Measurements from ENCODE around the gene NCK2.

Gene NCK2

GRCh38 chr2:105760191-105760590 lies 15.5 kb downstream of the NCK2 start:
- H3K4me1 ChIP-seq (ENCODE audit: control insufficient read depth, insufficient read depth, low read length): peaks cover 6% of the 10 kb centered on the region
- no peaks in the 10 kb centered on the region for H3K9me3 ChIP-seq (replicated peaks; ENCODE audit: low read length)
- H3K4me2 ChIP-seq (ENCODE audit: low read length): no peak overlapping the region
- no peak overlapping the region for H3K4me3 ChIP-seq (ENCODE audit: low read length)
- H3K9ac ChIP-seq (ENCODE audit: low read depth, low read length): no peak overlapping the region
- no peaks in the 10 kb centered on the region for H3K36me3 ChIP-seq (ENCODE audit: insufficient read depth, low read length)
- no peaks in the 10 kb centered on the region for H3K27me3 ChIP-seq (ENCODE audit: control insufficient read depth, insufficient read depth, low read length)

- H3K9me3 ChIP-seq (replicated peaks; ENCODE audit: low read length): no peaks in the 10 kb centered on the region
- H3K27me3 ChIP-seq (ENCODE audit: control insufficient read depth, insufficient read depth, low read length): no peaks in the 10 kb centered on the region
- H3K4me1 ChIP-seq (ENCODE audit: control insufficient read depth, insufficient read depth, low read length): peaks cover 6% of the 10 kb centered on the region
- H3K9ac ChIP-seq (ENCODE audit: low read depth, low read length): no peak overlapping the region
- H3K36me3 ChIP-seq (ENCODE audit: insufficient read depth, low read length): peaks cover under 1% of the 10 kb centered on the region
- no peak overlapping the region for H3K4me3 ChIP-seq (ENCODE audit: low read length)
- no peak overlapping the region for H3K4me2 ChIP-seq (ENCODE audit: low read length)
These were observed 16.1 kb downstream of the NCK2 start for GRCh38 chr2:105760639-105761337.

- H3K4me1 ChIP-seq (ENCODE audit: control insufficient read depth, insufficient read depth, low read length): peaks cover 6% of the 10 kb centered on the region
- no peak overlapping the region for H3K9ac ChIP-seq (ENCODE audit: low read depth, low read length)
- no peaks in the 10 kb centered on the region for H3K9me3 ChIP-seq (replicated peaks; ENCODE audit: low read length)
- H3K4me2 ChIP-seq (ENCODE audit: low read length): peak overlapping the region; percentile 45
- H3K36me3 ChIP-seq (ENCODE audit: insufficient read depth, low read length): peaks cover 6% of the 10 kb centered on the region
- no peaks in the 10 kb centered on the region for H3K27me3 ChIP-seq (ENCODE audit: control insufficient read depth, insufficient read depth, low read length)
- no peak overlapping the region for H3K4me3 ChIP-seq (ENCODE audit: low read length)
These were observed 17.3 kb downstream of the NCK2 start for GRCh38 chr2:105761931-105762515.

GRCh38 chr2:105763076-105763475 lies 18.4 kb downstream of the NCK2 start:
- H3K36me3 ChIP-seq (ENCODE audit: insufficient read depth, low read length): peaks cover 6% of the 10 kb centered on the region
- H3K4me3 ChIP-seq (ENCODE audit: low read length): no peak overlapping the region
- H3K27me3 ChIP-seq (ENCODE audit: control insufficient read depth, insufficient read depth, low read length): no peaks in the 10 kb centered on the region
- H3K4me1 ChIP-seq (ENCODE audit: control insufficient read depth, insufficient read depth, low read length): peaks cover 6% of the 10 kb centered on the region
- no peaks in the 10 kb centered on the region for H3K9me3 ChIP-seq (replicated peaks; ENCODE audit: low read length)
- H3K9ac ChIP-seq (ENCODE audit: low read depth, low read length): no peak overlapping the region
- no peak overlapping the region for H3K4me2 ChIP-seq (ENCODE audit: low read length)

GRCh38 chr2:105764059-105764458 lies 19.3 kb downstream of the NCK2 start:
- Histone ChIP-seq H3K4me1 (ENCODE audit: control insufficient read depth, insufficient read depth, low read length) (peaks cover 9% of the 10 kb centered on the region), H3K9ac (ENCODE audit: low read depth, low read length) (no peak overlapping the region), H3K36me3 (ENCODE audit: insufficient read depth, low read length) (peaks cover 6% of the 10 kb centered on the region), H3K27me3 (ENCODE audit: control insufficient read depth, insufficient read depth, low read length) (no peaks in the 10 kb centered on the region), H3K4me3 (ENCODE audit: low read length) (no peak overlapping the region), H3K9me3 (replicated peaks; ENCODE audit: low read length) (no peaks in the 10 kb centered on the region), H3K4me2 (ENCODE audit: low read length) (no peak overlapping the region)

GRCh38 chr2:105765415-105766299 lies 20.9 kb downstream of the NCK2 start:
- Histone ChIP-seq H3K27me3 (ENCODE audit: control insufficient read depth, insufficient read depth, low read length) (no peaks in the 10 kb centered on the region), H3K9me3 (replicated peaks; ENCODE audit: low read length) (no peaks in the 10 kb centered on the region), H3K9ac (ENCODE audit: low read depth, low read length) (no peak overlapping the region), H3K4me2 (ENCODE audit: low read length) (no peak overlapping the region), H3K4me3 (ENCODE audit: low read length) (no peak overlapping the region), H3K4me1 (ENCODE audit: control insufficient read depth, insufficient read depth, low read length) (peaks cover 19% of the 10 kb centered on the region), H3K36me3 (ENCODE audit: insufficient read depth, low read length) (peaks cover 6% of the 10 kb centered on the region)

GRCh38 chr2:105766300-105766866 lies 21.7 kb downstream of the NCK2 start:
- no peak overlapping the region for H3K4me3 ChIP-seq (ENCODE audit: low read length)
- no peak overlapping the region for H3K9ac ChIP-seq (ENCODE audit: low read depth, low read length)
- H3K9me3 ChIP-seq (replicated peaks; ENCODE audit: low read length): no peaks in the 10 kb centered on the region
- peaks cover 20% of the 10 kb centered on the region for H3K4me1 ChIP-seq (ENCODE audit: control insufficient read depth, insufficient read depth, low read length)
- no peak overlapping the region for H3K4me2 ChIP-seq (ENCODE audit: low read length)
- H3K27me3 ChIP-seq (ENCODE audit: control insufficient read depth, insufficient read depth, low read length): no peaks in the 10 kb centered on the region
- H3K36me3 ChIP-seq (ENCODE audit: insufficient read depth, low read length): peaks cover 6% of the 10 kb centered on the region

- no peak overlapping the region for H3K4me3 ChIP-seq (ENCODE audit: low read length)
- no peak overlapping the region for H3K4me2 ChIP-seq (ENCODE audit: low read length)
- no peak overlapping the region for H3K9ac ChIP-seq (ENCODE audit: low read depth, low read length)
- peaks cover 6% of the 10 kb centered on the region for H3K36me3 ChIP-seq (ENCODE audit: insufficient read depth, low read length)
- H3K9me3 ChIP-seq (replicated peaks; ENCODE audit: low read length): no peaks in the 10 kb centered on the region
- H3K27me3 ChIP-seq (ENCODE audit: control insufficient read depth, insufficient read depth, low read length): no peaks in the 10 kb centered on the region
- peaks cover 27% of the 10 kb centered on the region for H3K4me1 ChIP-seq (ENCODE audit: control insufficient read depth, insufficient read depth, low read length)
These were observed 23.5 kb downstream of the NCK2 start for GRCh38 chr2:105768176-105768575.

GRCh38 chr2:105768961-105769452 lies 24.3 kb downstream of the NCK2 start:
- Histone ChIP-seq H3K9me3 (replicated peaks; ENCODE audit: low read length) (no peaks in the 10 kb centered on the region), H3K4me1 (ENCODE audit: control insufficient read depth, insufficient read depth, low read length) (peaks cover 27% of the 10 kb centered on the region), H3K4me2 (ENCODE audit: low read length) (peak overlapping the region; percentile 58), H3K36me3 (ENCODE audit: insufficient read depth, low read length) (peaks cover 6% of the 10 kb centered on the region), H3K9ac (ENCODE audit: low read depth, low read length) (no peak overlapping the region), H3K27me3 (ENCODE audit: control insufficient read depth, insufficient read depth, low read length) (no peaks in the 10 kb centered on the region), H3K4me3 (ENCODE audit: low read length) (no peak overlapping the region)

GRCh38 chr2:105769504-105769903 lies 24.8 kb downstream of the NCK2 start:
- H3K9ac ChIP-seq (ENCODE audit: low read depth, low read length): no peak overlapping the region
- peak overlapping the region; percentile 25 for H3K4me3 ChIP-seq (ENCODE audit: low read length)
- no peaks in the 10 kb centered on the region for H3K27me3 ChIP-seq (ENCODE audit: control insufficient read depth, insufficient read depth, low read length)
- H3K4me2 ChIP-seq (ENCODE audit: low read length): peak overlapping the region; percentile 58
- peaks cover 27% of the 10 kb centered on the region for H3K4me1 ChIP-seq (ENCODE audit: control insufficient read depth, insufficient read depth, low read length)
- H3K36me3 ChIP-seq (ENCODE audit: insufficient read depth, low read length): peaks cover 6% of the 10 kb centered on the region
- no peaks in the 10 kb centered on the region for H3K9me3 ChIP-seq (replicated peaks; ENCODE audit: low read length)

GRCh38 chr2:105770149-105770548 lies 25.4 kb downstream of the NCK2 start:
- Histone ChIP-seq H3K4me3 (ENCODE audit: low read length) (no peak overlapping the region), H3K4me2 (ENCODE audit: low read length) (no peak overlapping the region), H3K9me3 (replicated peaks; ENCODE audit: low read length) (no peaks in the 10 kb centered on the region), H3K4me1 (ENCODE audit: control insufficient read depth, insufficient read depth, low read length) (peaks cover 27% of the 10 kb centered on the region), H3K36me3 (ENCODE audit: insufficient read depth, low read length) (peaks cover 6% of the 10 kb centered on the region), H3K27me3 (ENCODE audit: control insufficient read depth, insufficient read depth, low read length) (no peaks in the 10 kb centered on the region), H3K9ac (ENCODE audit: low read depth, low read length) (no peak overlapping the region)

All from skeletal muscle satellite cell (primary cell).